DND-41 (cell line): ENCODE results near the gene KCNIP1.

Experiments
- EZH2 ChIP-seq: IDR thresholded peaks from 3 replicates; pipeline ENCODE4 v1.6.1; 2012; ENCODE audit warnings: borderline replicate concordance, low read depth, mild to moderate bottlenecking, moderate library complexity, low read length, inconsistent platforms; ENCODE audit not compliant: severe bottlenecking
- TF ChIP-seq, protein P1 (sequence below): IDR thresholded peaks from 2 replicates; pipeline ENCODE4 v1.5.1; 2012; ENCODE audit warnings: borderline replicate concordance, low read length, moderate library complexity, mild to moderate bottlenecking; ENCODE audit not compliant: poor library complexity, severe bottlenecking; ENCODE audit errors: extremely low read depth

DNA sequence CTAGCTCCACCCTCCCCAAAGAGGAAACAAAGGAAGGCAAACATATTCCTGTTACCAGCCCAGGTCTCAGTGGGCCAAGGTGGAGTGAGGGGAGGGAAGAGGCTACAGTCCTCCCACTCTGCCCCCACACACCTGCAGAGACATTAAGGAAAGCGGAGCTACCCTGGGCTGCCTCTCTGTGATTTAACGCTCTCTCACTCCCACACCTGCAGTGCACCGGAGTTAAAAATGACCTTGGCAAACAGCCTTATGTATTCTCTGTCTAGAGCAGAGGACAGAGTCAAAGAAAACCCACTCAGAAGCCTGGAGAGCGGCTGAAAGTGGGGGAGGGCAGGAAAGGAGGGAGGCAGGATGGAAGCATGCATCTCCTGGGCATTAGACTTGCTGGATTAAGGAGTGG is 32.7 kb downstream of the KCNIP1 start:
- TF ChIP-seq, protein P1, sequence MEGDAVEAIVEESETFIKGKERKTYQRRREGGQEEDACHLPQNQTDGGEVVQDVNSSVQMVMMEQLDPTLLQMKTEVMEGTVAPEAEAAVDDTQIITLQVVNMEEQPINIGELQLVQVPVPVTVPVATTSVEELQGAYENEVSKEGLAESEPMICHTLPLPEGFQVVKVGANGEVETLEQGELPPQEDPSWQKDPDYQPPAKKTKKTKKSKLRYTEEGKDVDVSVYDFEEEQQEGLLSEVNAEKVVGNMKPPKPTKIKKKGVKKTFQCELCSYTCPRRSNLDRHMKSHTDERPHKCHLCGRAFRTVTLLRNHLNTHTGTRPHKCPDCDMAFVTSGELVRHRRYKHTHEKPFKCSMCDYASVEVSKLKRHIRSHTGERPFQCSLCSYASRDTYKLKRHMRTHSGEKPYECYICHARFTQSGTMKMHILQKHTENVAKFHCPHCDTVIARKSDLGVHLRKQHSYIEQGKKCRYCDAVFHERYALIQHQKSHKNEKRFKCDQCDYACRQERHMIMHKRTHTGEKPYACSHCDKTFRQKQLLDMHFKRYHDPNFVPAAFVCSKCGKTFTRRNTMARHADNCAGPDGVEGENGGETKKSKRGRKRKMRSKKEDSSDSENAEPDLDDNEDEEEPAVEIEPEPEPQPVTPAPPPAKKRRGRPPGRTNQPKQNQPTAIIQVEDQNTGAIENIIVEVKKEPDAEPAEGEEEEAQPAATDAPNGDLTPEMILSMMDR, result no peak
- no peak for TF ChIP-seq EZH2
